K562 (cell line): ENCODE measurements around the gene PLEKHB1. TPM values are rescaled to one million over a fixed set of nuclear protein-coding genes. Genes with fewer than 3 reads are reported as not detected.

Experiments used
- CREB3L1 ChIP-seq: fragments of 450-650 bp; IDR thresholded peaks from 2 replicates; pipeline ENCODE4 v1.6.1; 2014; ENCODE audit warnings: low read depth, mild to moderate bottlenecking, moderate library complexity, borderline replicate concordance
- FUS ChIP-seq: fragments of 200-400 bp; formaldehyde crosslinking; optimal IDR thresholded peaks from 2 replicates; pipeline ENCODE3; 2017; ENCODE audit warnings: low read depth, low read length
- GTF2F1 ChIP-seq: IDR thresholded peaks from 2 replicates; pipeline ENCODE4 v1.6.1; 2011; ENCODE audit warnings: low read depth, low read length, improper control_type of control experiment
- HDAC8 ChIP-seq: fragments of 450-650 bp; IDR thresholded peaks from 2 replicates; pipeline ENCODE4 v1.6.1; 2016; ENCODE audit warnings: mild to moderate bottlenecking, missing genetic modification characterization, moderate library complexity, missing compliant biosample characterization
- NFYB ChIP-seq: IDR thresholded peaks from 2 replicates; pipeline ENCODE4 v1.6.1; 2011; ENCODE audit warnings: mild to moderate bottlenecking, moderate library complexity; ENCODE audit not compliant: insufficient read length; ENCODE audit errors: extremely low read depth
- POLR2AphosphoS5 ChIP-seq: IDR thresholded peaks from 2 replicates; pipeline ENCODE4 v1.6.1; 2011; ENCODE audit warnings: mild to moderate bottlenecking, low read depth, low read length, moderate library complexity; ENCODE audit not compliant: control insufficient read depth, insufficient read depth
- POU5F1 ChIP-seq: fragments of 150-350 bp; IDR thresholded peaks from 2 replicates; pipeline ENCODE4 v1.6.1; 2014; ENCODE audit warnings: borderline replicate concordance, low read length, low read depth, mild to moderate bottlenecking; ENCODE audit not compliant: partially characterized antibody
- PRDM10 ChIP-seq: fragments of 450-650 bp; IDR thresholded peaks from 2 replicates; pipeline ENCODE4 v1.6.1; 2018; ENCODE audit not compliant: partially characterized antibody
- RBM14 ChIP-seq: fragments of 200-400 bp; formaldehyde crosslinking; IDR thresholded peaks from 2 replicates; pipeline ENCODE4 v1.6.1; 2018; ENCODE audit warnings: low read depth, mild to moderate bottlenecking, low read length, moderate library complexity, borderline replicate concordance; ENCODE audit not compliant: insufficient read depth
- RFX5 ChIP-seq: IDR thresholded peaks from 2 replicates; pipeline ENCODE4 v1.6.1; 2011; ENCODE audit warnings: low read depth, mild to moderate bottlenecking, improper control_type of control experiment, low read length
- SIX5 ChIP-seq, 2 experiments: IDR thresholded peaks; 2 replicates each; pipeline ENCODE4 v1.6.1; 2011; ENCODE audit warnings: low read length in 2 of 2, borderline replicate concordance in 1 of 2, low read depth in 1 of 2, mild to moderate bottlenecking in 1 of 2, moderate library complexity in 1 of 2; ENCODE audit not compliant: insufficient read depth in 1 of 2
- SMARCC2 ChIP-seq: fragments of 450-650 bp; IDR thresholded peaks from 2 replicates; pipeline ENCODE4 v1.6.1; 2017; ENCODE audit warnings: antibody characterized with exemption, moderate library complexity, mild to moderate bottlenecking, low read depth
- SP2 ChIP-seq: IDR thresholded peaks from 2 replicates; pipeline ENCODE4 v1.6.1; 2011; ENCODE audit warnings: mild to moderate bottlenecking, low read depth, low read length, moderate library complexity; ENCODE audit not compliant: poor library complexity, severe bottlenecking; ENCODE audit errors: extremely low read depth
- STAT5B ChIP-seq: fragments of 250-450 bp; sonication (Bioruptor Pico); IDR thresholded peaks from 2 replicates; pipeline ENCODE4 v1.8.0; 2021; ENCODE audit warnings: mild to moderate bottlenecking, inconsistent platforms
- ZBTB43 ChIP-seq: sonication (generic); formaldehyde crosslinking; IDR thresholded peaks from 2 replicates; pipeline ENCODE4 v1.8.0; 2023; ENCODE audit warnings: mild to moderate bottlenecking, missing genetic modification reagents
- ZBTB7A ChIP-seq: IDR thresholded peaks from 2 replicates; pipeline ENCODE4 v1.6.1; 2011; ENCODE audit warnings: low read depth, mild to moderate bottlenecking, low read length, moderate library complexity, borderline replicate concordance; ENCODE audit not compliant: control insufficient read depth
- ZNF124 ChIP-seq: sonication (generic); formaldehyde crosslinking; IDR thresholded peaks from 2 replicates; pipeline ENCODE4 v1.8.1; 2022; ENCODE audit warnings: missing genetic modification reagents
- ZNF707 ChIP-seq: fragments of 250-450 bp; sonication (Bioruptor Pico); conservative IDR thresholded peaks from 2 replicates; pipeline ENCODE4 v1.8.0; 2022; ENCODE audit warnings: inconsistent platforms, mild to moderate bottlenecking, moderate library complexity
- polyA plus RNA-seq, 8 experiments: library from polyadenylated mRNA; depleted of rRNA in 4 of 8; stranded (reverse) in 5 of 8; unstranded in 3 of 8; fragments of >200 nt; fragmentation: Nextera tagmentation in 2 of 8; fragmentation: Illumina TruSeq in 1 of 8; extraction: Ambion mirVana in 2 of 8; extraction: Trizol in 1 of 8; gene quantifications; 2 replicates each; pipeline versions ENCODE4 v1.2.1 to v1.2.3, GENCODE V29; 2011 to 2014; ENCODE audit warnings: inconsistent platforms in 1 of 8, missing spikeins in 1 of 8
- total RNA-seq, 7 experiments: library from RNA; depleted of rRNA in 6 of 7; stranded (reverse); fragments of >200 nt in 6 of 7; fragmentation: Illumina TruSeq in 2 of 7; extraction: Trizol in 2 of 7; gene quantifications; 2 replicates each; pipeline versions ENCODE4 v1.2.1 to v1.2.3, GENCODE V29; 2011 to 2021; ENCODE audit warnings: low replicate concordance in 1 of 7
- TF ChIP-seq, protein P1 (sequence below): fragments of 450-650 bp; conservative IDR thresholded peaks from 2 replicates; pipeline ENCODE4 v1.6.1; 2016; ENCODE audit warnings: missing genetic modification characterization, low read depth, mild to moderate bottlenecking, missing compliant biosample characterization, moderate library complexity

The PLEKHB1 gene
- total and polyA plus RNA-seq, 9 of the 15 experiments (the other 6 are each of a cell fraction or from before 2014, with no cell fraction given): 0.07 to 0.62 (median 0.17) TPM; not detected in 2

- TF ChIP-seq ZBTB43 (CRISPR knock-in tag) (no peak), NFYB (no peak), SIX5 (IDR thresholded peaks at IDR 0.05; ENCODE audit: borderline replicate concordance in 1 of 2, insufficient read depth in 1 of 2, low read depth in 1 of 2, low read length in 2 of 2) (peak; percentile 88 to 95), HDAC8 (tag) (no peak), POLR2AphosphoS5 (peak; percentile 73; the same call in 1 of the 2 replicates), STAT5B (CRISPR knock-in tag) (no peak), RFX5 (no peak), SP2 (no peak), ZBTB7A (peak; percentile 45; the same call in 1 of the 2 replicates), PRDM10 (peak; percentile 93), RBM14 (no peak), SMARCC2 (no peak), POU5F1 (no peak), FUS (peak; percentile 45), ZNF124 (CRISPR knock-in tag) (no peak), CREB3L1 (peak; percentile 91), ZNF707 (CRISPR knock-in tag) (no peak), GTF2F1 (no peak)
- TF ChIP-seq, protein P1, sequence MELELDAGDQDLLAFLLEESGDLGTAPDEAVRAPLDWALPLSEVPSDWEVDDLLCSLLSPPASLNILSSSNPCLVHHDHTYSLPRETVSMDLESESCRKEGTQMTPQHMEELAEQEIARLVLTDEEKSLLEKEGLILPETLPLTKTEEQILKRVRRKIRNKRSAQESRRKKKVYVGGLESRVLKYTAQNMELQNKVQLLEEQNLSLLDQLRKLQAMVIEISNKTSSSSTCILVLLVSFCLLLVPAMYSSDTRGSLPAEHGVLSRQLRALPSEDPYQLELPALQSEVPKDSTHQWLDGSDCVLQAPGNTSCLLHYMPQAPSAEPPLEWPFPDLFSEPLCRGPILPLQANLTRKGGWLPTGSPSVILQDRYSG (tag): no peak
Observed at GRCh38 chr11:73597956-73598718, 48.2 kb upstream of the PLEKHB1 start, which contains the start of gene FAM168A (continued).
